Esophagus muscularis mucosa (tissue), 3 donors: ENCODE results near the gene CHD2.

Experiments
- CTCF ChIP-seq, 3 experiments: fragments of 200-600 bp in 2 of 3; fragments of 450-650 bp in 1 of 3; sonication (generic) in 2 of 3; IDR thresholded peaks; one replicate each; pipeline ENCODE4 v1.5.1; 2017 to 2019; ENCODE audit warnings: antibody characterized with exemption in 3 of 3, mild to moderate bottlenecking in 2 of 3, moderate library complexity in 1 of 3
- POLR2A ChIP-seq: fragments of 450-650 bp; IDR thresholded peaks from one replicate; pipeline ENCODE4 v1.6.1; 2017; ENCODE audit warnings: antibody characterized with exemption, moderate library complexity, mild to moderate bottlenecking, low read depth
- POLR2AphosphoS5 ChIP-seq, 2 donors: sonication (generic); formaldehyde crosslinking; IDR thresholded peaks; one replicate each; pipeline ENCODE4 v1.6.1; 2017; ENCODE audit warnings: antibody characterized with exemption in 2 of 2

GRCh38 chr15:92883876-92884435 is 16.2 kb upstream of the CHD2 start:
- no peak for TF ChIP-seq POLR2AphosphoS5 (IDR thresholded peaks at IDR 0.05)
- no peak for TF ChIP-seq CTCF (IDR thresholded peaks at IDR 0.05)
- TF ChIP-seq POLR2A, result no peak
